Measurements from ENCODE around the gene EXOC7.

The EXOC7 gene

GRCh38 chr17:76131692-76132573 lies 28.3 kb upstream of the EXOC7 start:
- no peak overlapping the region for H3K4me2 ChIP-seq
- no peak overlapping the region for H3K27ac ChIP-seq
- H3K36me3 ChIP-seq = no peaks in the 10 kb centered on the region
- no peak for TF ChIP-seq Cebpa-rat (IDR thresholded peaks at IDR 0.05)
- no peak overlapping the region for H3K9ac ChIP-seq
- H4K20me1 ChIP-seq = no peaks in the 10 kb centered on the region
- H3K27me3 ChIP-seq = no peaks in the 10 kb centered on the region
- H3K4me3 ChIP-seq = no peak overlapping the region
- no peaks in the 10 kb centered on the region for H3K9me3 ChIP-seq
- H3K4me1 ChIP-seq = peaks cover 46% of the 10 kb centered on the region

DNA sequence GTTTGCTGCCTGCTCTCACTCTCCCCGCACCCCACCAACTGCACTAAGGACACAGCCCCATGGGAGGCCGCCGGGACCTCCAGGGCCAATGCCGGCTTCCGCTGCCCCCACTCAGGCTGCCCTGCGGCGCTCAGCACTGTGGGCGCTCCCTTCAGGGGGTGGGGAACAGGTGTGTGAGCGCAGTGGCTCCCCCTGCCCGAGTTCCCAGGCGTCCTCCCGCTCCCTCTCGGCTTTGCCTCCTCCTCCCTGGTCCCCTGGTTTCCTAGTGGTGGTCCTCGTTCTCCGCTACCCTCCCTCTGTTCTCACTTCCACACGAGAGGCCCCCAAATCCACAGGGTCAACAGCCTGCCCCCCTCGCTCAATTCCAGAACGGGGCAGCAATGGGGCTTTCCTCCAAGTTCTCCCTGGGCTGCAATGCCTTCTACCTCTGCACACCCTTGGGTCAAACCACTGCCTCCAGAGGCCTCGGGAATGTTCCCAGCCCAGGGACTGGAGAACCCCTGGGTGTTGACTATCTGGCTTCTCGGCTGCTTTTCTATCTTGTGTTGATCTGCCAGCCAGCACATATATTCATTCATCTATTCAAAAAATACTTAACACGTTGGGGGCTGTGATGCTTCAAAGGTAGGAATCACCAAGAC lies 27.6 kb upstream of the EXOC7 start:
- Histone ChIP-seq H4K20me1 (no peaks in the 10 kb centered on the region), H3K4me3 (no peak overlapping the region), H3K4me2 (no peak overlapping the region), H3K4me1 (peaks cover 42% of the 10 kb centered on the region), H3K27me3 (no peaks in the 10 kb centered on the region), H3K27ac (no peak overlapping the region), H3K9me3 (no peaks in the 10 kb centered on the region), H3K36me3 (no peaks in the 10 kb centered on the region), H3K9ac (no peak overlapping the region)
- no peak for TF ChIP-seq Cebpa-rat (IDR thresholded peaks at IDR 0.05)

- no peak overlapping the region for H3K9ac ChIP-seq
Measured at GRCh38 chr17:76130473-76130872, 26.9 kb upstream of the EXOC7 start.

DNA sequence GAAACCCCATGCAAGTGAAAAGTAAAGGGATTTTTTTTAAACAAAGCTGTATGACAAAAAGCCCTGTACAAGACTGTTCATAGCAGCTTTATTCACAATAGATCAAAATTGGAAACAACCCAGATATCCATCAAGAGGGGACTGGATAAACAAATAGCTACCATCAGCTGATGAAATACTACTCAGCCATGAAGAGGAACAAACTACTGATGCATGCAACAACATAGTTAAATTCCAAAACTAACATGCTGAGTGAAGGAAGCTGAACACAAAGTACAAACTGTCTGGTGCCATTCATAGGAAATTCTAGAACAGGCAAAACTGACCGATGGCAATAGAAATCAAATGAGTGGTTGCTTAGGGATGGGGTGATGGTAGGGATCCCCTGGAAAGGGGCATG lies 22.3 kb upstream of the EXOC7 start:
- Histone ChIP-seq H3K27ac (no peak overlapping the region), H3K36me3 (no peaks in the 10 kb centered on the region), H3K4me3 (no peak overlapping the region), H3K4me2 (no peak overlapping the region), H3K27me3 (no peaks in the 10 kb centered on the region), H3K4me1 (peaks cover 41% of the 10 kb centered on the region), H3K9me3 (no peaks in the 10 kb centered on the region), H3K9ac (no peak overlapping the region), H4K20me1 (no peaks in the 10 kb centered on the region)
- no peak for TF ChIP-seq Cebpa-rat (IDR thresholded peaks at IDR 0.05)

More at GRCh38 chr17:76130473-76130872, 26.9 kb upstream of the EXOC7 start:
- Histone ChIP-seq H4K20me1 (no peaks in the 10 kb centered on the region), H3K27ac (no peak overlapping the region), H3K9me3 (no peaks in the 10 kb centered on the region), H3K4me3 (no peak overlapping the region), H3K4me2 (no peak overlapping the region), H3K36me3 (no peaks in the 10 kb centered on the region), H3K27me3 (no peaks in the 10 kb centered on the region), H3K4me1 (peaks cover 35% of the 10 kb centered on the region)
- no peak for TF ChIP-seq Cebpa-rat (IDR thresholded peaks at IDR 0.05)

- H3K4me2 ChIP-seq = no peak overlapping the region
- H4K20me1 ChIP-seq = no peaks in the 10 kb centered on the region
- no peaks in the 10 kb centered on the region for H3K27me3 ChIP-seq
- H3K9me3 ChIP-seq = no peaks in the 10 kb centered on the region
- H3K4me3 ChIP-seq = no peak overlapping the region
- TF ChIP-seq Cebpa-rat (IDR thresholded peaks at IDR 0.05) = no peak
- no peak overlapping the region for H3K9ac ChIP-seq
- H3K36me3 ChIP-seq = no peaks in the 10 kb centered on the region
- no peak overlapping the region for H3K27ac ChIP-seq
- H3K4me1 ChIP-seq = peaks cover 47% of the 10 kb centered on the region
Measured at GRCh38 chr17:76125391-76125675, 21.7 kb upstream of the EXOC7 start.

DNA sequence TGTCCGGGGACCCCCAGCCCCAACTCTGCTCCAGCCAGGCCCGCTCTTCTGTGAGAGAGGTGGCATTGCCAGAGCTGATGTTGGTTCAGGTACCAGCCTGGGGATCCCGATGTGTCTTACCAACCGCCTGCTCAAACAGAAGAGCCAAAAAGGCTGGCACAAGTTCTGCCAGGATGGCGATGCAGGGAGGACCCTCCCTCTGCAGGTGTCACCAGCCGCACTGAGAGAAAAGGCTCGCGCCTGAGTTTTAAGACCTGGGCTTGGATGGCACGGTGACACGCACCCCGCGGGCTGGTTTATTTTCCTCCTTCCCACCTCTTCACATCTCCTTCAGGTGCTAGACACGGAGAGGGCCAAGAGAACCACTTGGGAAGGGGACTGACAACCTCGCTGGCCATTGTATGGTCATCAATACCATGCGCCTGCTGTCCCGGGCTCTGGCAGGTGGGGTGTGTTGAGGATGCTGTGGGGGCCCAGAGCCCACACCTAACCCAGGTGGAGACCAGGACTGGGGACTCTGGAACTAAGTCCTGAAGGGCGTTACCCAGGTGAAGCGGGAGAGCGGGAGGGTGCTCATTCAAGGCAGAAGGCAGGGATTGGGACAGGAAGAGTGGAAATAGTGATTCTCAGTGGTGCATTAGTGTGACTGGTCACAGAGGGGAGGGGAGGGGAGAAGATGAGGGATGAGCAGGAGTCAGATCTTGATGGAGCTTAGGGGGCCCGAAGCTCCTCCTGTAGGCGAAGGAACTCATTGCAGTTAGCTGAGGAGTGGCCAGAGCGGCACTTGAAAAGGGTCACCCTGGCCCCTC lies 21.2 kb upstream of the EXOC7 start:
- no peak overlapping the region for H3K9ac ChIP-seq
- no peaks in the 10 kb centered on the region for H3K9me3 ChIP-seq
- no peaks in the 10 kb centered on the region for H3K27me3 ChIP-seq
- TF ChIP-seq Cebpa-rat (IDR thresholded peaks at IDR 0.05) = no peak
- H3K4me1 ChIP-seq = peaks cover 53% of the 10 kb centered on the region
- H4K20me1 ChIP-seq = no peaks in the 10 kb centered on the region
- no peak overlapping the region for H3K4me3 ChIP-seq
- H3K4me2 ChIP-seq = no peak overlapping the region
- H3K27ac ChIP-seq = no peak overlapping the region
- no peaks in the 10 kb centered on the region for H3K36me3 ChIP-seq

GRCh38 chr17:76123749-76124581 lies 20.4 kb upstream of the EXOC7 start:
- TF ChIP-seq Cebpa-rat (IDR thresholded peaks at IDR 0.05) = no peak
- Histone ChIP-seq H3K4me3 (no peak overlapping the region), H3K9me3 (no peaks in the 10 kb centered on the region), H3K27ac (no peak overlapping the region), H3K27me3 (no peaks in the 10 kb centered on the region), H3K4me2 (no peak overlapping the region), H3K4me1 (peaks cover 60% of the 10 kb centered on the region), H4K20me1 (no peaks in the 10 kb centered on the region), H3K36me3 (no peaks in the 10 kb centered on the region), H3K9ac (no peak overlapping the region)

GRCh38 chr17:76123191-76123499 lies 19.6 kb upstream of the EXOC7 start:
- Histone ChIP-seq H3K9me3 (no peaks in the 10 kb centered on the region), H3K4me3 (no peak overlapping the region), H3K4me1 (peaks cover 60% of the 10 kb centered on the region), H3K27me3 (no peaks in the 10 kb centered on the region), H3K9ac (no peak overlapping the region), H4K20me1 (no peaks in the 10 kb centered on the region), H3K27ac (peak overlapping the region; percentile 87; the same call in 1 of the 2 replicates), H3K36me3 (no peaks in the 10 kb centered on the region), H3K4me2 (peak overlapping the region; percentile 98)
- no peak for TF ChIP-seq Cebpa-rat (IDR thresholded peaks at IDR 0.05)

DNA sequence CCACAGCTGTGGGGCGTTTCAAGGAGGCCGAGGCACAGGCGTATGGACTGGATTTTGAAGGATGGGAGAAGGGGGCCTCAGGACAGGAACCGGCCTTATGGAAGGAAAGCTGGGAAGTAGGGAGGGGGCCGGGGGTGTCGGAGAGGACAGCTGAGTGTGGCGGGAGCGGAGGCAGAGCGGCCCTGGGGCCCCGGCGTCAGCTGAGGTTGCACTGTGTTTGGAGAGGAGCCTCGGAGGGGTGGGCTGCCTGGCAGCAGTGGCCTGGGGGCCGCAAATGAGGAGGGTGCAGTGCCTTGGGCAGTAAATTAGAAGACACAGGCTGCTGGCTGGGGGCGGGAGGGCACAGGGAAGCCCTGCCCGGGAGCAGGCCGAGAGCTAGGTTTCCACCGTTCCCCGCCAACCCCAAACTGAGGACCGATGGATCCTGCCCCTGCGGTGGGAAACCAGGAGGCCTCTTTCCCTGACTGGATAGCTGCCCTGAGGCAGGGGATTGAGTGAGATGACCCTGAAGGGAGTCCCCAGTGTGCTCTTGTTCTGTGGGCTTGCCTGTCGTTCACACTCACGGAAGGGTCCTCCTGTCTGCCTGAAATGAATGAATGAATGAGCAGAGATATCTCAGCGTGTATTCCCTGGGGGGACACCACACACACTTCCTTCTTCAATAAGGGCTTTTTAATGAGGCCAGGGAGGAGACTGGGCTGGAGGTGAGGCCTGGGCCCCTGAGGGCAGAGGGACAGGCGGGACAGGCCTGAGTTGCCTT lies 19.0 kb upstream of the EXOC7 start:
- TF ChIP-seq Cebpa-rat (IDR thresholded peaks at IDR 0.05) = no peak
- H3K4me1 ChIP-seq = peaks cover 58% of the 10 kb centered on the region

More for the DNA sequence above, 19.0 kb upstream of the EXOC7 start:
- H3K27ac ChIP-seq = peak overlapping the region; percentile 87
- no peaks in the 10 kb centered on the region for H4K20me1 ChIP-seq
- no peaks in the 10 kb centered on the region for H3K27me3 ChIP-seq
- H3K4me2 ChIP-seq = peak overlapping the region; percentile 98
- no peaks in the 10 kb centered on the region for H3K9me3 ChIP-seq
- peak overlapping the region; percentile 65; the same call in 1 of the 2 replicates for H3K4me3 ChIP-seq
- peak overlapping the region; percentile 74; the same call in 1 of the 2 replicates for H3K9ac ChIP-seq
- H3K36me3 ChIP-seq = no peaks in the 10 kb centered on the region
